ENCODE data around the gene SBF2.

The SBF2 gene

DNA sequence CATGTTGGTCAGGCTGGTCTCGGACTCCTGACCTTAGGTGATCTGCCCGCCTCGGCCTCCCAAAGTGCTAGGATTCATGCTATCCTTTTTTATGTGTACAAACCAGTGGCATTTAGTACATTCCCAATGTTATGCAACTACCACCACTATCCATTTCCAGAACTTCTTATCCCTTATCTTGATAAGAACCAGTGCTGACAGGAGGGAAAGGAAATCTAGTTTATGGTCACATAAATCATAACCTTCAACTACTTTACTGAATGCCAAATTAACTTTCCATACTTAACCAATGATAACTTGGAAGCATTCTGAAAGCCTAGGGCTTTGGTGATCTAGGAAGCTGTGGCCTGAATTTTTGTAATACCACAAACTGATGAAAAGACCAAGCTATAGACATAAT, 459.7 kb downstream of the SBF2 start:
- no peak for DNase-seq

DNA sequence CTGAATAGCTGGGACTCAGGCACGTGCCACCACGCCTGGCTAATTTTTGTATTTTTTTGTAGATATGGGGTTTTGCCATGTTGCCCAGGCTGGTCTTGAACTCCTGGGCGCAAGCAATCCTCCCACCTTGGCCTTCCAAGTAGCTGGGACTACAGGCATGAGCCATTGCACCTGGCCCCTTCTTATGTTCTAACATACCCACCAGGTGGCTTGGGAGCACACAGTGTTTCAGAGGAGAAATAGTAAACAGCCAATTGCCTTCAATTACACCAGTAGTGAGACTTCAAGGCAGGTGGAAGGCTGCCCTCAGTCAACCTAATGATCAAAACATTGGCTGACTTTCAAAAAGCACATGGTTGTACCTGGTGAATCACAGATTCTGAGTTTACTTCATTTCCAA, 462.9 kb downstream of the SBF2 start:
- no peak for DNase-seq

DNA sequence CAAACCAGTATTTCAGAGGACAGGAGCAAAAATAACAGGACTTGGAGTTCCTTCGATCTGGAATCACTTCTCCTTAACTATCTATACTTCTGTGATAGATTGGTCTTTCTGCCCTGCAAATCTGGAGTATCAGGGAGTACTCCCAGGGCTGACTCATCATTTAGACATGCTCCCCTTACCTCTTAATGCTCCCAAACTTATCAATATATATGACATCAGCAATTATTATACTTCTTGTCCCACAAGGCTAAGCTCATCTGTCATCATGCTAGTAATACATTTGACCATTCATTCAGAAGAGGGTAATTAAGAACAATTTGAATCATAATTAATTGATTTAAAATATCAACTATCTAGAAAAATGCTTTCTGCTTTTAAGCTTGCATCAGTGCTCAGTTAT, 466.3 kb downstream of the SBF2 start:
- no peak for DNase-seq

DNA sequence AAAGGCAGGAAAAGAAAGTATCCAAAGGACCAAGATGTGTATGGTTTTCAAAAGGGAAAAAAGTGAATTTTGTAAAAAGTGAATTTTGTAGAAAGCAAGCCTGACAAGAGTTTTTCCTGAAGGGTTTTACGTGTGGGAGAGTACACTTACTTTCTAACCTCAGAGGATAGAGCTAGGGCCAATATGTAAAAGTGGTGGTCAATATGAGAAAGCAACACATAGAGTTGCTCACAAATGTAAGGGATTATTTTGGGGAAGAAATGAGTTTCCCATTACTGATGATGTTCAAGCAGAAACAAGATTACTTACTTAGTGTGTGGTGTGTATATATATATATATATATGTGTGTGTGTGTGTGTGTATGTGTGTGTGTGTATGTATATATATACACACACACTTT, 467.6 kb downstream of the SBF2 start:
- DNase-seq = no peak

DNA sequence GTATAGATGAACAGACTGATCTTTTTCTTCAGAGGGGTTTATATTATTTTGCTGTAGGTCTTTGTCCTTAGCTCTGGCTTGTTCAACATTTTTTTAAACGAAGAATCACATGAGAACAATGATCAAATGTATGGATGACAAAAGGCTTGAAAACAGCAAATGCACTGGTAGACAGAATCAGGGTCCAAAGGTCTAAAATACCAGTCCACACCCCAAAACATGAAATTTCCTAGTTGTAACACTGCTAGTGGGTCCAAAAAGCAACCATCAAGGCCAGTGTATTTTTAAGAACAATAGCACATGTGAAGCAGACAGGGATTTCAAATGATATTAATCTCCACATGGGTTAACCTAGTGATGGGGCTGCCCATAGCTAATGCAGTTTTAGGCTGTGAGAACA, 468.1 kb downstream of the SBF2 start:
- DNase-seq = no peak

DNA sequence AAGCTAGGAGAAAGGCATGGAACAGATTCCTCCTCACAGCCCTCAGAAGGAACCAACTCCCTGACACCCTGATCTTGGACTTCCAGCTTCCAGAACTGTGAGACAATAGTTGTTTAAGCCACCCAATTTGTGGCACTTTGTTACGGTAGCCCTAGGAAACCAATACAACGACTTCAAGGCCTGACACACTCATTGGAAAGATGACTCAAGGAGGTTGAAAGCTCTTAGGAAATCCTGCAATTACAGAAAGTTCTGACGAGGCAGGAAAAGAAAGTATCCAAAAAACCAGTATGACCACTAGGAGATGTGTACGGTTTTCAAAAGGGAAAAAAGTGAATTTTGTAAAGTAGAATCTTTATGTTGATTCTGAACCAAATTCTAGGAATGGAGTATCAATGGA, 468.7 kb downstream of the SBF2 start:
- DNase-seq = no peak

DNA sequence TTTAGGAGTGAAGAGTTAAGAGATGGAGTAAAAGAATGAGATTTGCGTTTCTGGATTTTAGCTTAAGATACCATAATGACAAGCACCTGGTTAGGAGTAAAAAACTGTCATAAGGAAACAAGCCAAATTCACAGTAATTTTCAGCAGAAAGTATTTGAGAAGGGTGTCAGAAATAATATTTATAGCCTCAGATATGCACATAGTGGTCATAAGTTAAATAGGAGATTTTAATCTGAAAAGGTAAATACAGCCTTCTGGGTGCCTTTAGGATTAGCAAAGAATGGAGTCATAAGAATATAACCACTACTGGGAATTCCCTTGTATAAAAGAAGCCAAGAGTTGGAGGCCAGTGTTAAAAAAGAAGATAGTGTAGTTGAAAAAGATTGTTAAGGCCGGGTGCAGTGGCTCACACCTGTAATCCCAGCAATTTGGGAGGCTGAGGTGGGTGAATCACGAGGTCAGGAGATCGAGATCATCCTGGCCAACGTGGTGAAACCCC, 470.1 kb downstream of the SBF2 start:
- no peak for DNase-seq

DNA sequence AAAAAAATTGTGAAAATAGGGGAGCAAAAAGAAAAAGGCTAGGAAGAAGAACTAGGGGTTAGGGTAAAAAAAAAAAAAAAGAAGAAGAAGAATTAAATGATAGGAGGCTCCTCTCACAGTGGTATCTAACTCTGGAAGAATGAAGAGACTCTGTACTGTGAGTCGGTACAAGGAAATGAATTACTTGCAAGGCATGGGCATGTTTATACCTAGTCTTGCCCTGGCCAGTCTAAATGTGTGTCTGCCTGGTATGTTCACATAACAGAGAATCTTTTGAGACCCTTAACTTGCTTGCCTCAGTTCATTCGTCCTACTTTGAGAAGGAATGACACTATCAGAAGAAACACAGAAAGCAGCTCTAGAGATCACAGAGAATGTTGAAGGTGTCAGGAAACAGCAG, 470.6 kb downstream of the SBF2 start:
- DNase-seq = no peak

DNA sequence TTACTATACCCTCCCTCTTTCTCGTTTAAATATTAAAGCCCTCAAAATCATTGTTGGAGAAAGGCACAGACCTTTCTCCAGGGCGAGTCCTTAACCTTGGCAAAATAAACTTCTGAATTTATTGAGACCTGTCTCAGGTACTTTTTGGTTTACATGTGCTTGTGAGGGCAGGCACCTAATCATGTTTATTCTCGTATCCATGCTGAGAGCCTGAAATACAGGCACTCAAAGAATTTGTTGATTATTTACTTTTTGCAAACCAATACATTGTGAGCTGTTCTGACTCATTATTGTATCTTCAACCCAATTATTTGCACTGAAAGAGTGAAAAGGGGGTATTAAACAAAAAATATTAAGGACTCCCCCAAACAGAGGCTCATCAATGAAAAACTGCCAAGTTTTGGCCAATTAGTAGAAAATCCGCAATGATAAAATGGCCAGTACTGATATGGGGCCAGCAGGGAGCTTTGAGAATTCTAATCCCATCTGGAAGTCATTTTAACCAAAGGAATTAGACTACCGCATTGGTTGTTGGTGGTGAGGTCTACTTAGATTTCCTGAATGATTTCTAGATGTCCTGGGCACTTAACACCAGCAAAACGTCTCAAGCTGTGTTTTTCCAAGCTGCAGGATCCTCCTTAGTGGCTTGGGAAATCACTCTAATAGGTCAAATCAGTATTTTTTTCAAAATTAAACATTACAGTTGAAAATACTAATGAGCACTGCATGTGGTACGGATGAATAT, 472.8 kb downstream of the SBF2 start:
- DNase-seq = no peak

DNA sequence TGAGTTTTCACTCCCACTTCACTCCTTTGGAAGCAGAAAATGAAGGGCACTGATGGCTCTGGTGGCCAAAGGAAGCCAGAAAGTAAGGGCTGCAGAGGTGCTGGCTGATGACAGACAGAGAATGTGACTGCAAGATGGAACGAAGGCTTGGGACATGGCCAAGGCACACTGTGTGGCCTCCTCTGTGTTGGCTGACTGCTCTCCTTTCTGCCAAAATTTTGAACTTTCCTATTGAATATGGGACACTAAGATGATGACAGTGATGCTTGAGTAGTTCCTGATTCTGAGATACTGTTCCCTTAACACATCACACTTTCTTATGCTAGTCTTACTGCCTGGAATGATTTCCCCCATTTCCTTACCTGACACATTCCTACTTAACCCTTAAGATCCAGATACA, 473.8 kb downstream of the SBF2 start:
- DNase-seq = no peak

DNA sequence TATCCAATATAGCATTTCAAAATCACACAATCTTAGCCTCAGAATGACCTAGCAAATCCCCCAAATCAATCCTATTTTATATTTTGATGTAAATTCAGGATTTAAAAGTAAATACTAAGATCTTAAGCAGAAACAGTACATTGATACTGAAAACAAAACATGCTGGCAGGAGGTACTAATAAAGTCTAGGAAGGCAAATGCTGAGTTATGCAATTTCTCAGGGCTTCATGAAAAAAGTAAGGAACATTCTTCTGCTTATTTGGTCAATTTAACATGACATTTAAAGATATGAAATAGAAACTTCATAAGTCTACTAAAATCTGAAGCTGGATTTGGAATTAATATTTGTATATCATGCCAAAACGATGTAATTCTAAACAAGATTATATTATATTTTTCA, 476.8 kb downstream of the SBF2 start:
- no peak for DNase-seq

DNA sequence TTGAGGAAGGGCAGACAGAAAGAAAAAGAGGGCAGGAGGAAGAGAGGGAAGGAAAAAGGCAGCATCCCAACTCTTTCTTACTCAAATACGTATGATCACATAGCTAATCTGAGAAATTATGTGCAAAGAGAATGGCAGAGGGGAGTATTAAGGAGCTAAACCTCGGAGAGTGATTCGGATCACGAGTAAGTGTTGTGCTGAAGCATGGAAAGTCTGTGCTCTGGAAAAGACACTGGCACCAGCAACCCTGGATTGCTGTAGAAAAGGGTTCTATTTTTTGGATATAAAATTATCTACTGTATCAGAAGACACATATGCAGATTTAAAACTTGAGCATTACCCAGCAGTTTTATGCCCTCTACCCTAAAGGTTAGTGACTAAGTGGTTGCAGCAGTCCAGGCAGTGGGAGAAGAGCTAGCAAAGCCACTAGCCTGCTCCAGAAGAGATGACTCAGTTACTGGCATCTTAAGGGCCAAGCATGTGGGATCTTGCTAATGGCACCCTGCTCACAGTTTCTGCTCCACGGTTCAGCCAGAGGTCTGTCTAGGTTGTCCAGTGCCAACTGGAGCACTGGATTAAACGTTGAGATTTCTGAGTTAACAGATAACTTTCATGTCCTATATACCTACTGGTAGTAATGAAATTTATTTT, 478.4 kb downstream of the SBF2 start:
- DNase-seq = no peak

DNA sequence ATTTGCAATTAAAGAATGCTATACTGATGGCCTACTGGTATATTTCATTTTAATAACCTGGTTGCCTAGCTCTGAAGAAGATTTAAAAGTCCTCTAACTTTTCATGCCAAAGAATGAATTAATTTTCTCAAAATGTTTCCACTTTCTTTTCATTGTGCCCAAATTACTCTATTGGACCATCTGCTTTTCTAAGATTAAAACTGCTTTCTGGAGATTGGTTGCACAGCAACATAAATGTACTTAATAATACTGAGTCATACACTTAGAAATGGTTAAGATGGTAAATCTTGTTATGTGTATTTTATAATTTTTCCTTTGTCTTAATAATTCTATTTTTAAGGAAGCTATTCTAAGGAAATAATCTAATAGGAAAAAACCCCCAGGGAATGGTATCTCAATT, 479.9 kb downstream of the SBF2 start:
- no peak for DNase-seq

DNA sequence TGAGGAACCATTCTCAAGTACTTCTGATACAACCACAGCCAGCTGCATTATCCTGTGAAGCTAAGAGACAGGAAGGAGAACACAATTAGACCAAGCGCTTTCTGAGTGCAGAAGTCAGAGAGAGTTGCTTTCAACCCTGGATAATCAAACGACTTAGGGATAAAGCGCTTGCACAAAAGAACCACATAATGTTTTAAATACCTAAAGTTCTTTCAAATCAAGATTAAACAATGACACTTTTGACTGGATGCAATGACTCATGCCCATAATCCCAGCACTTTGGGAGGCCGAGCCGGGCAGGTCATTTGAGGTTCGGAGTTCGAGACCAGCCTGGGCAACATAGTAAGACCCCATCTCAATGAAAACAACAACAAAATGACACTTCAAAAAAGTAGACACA, 485.1 kb downstream of the SBF2 start:
- no peak for DNase-seq

DNA sequence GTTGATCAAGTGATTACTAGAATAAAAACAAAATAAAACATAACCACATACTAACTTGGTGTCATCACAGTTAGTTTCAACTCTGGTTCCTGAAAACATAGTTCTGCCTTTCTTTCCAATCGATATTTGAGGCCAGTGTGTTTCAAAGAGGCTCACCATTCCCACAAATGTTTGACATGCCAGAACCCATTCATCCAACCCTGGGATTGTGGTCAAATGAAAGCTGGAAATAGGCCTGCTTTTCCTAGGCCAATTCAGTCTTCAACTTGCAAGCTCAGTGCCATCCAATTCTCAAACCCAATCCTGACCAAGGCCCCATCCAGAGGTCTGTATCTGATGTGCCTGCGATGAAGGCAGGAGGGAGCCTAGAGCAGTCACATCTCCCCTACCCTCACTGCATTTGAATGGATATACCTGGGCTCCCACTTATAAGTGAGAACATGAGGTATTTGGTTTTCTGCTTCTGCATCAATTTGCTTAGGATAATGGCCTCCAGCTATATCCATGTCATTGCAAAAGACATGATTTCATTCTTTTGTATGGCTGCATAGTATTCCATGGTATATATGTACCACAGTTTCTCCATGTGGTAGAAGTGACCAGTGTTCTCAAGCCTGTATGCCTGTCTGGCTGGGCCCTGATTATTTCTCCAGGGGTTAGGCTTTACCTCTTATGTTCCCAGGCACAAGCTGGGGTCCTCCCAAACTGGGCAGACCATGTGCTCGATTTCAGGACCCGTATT, 486.9 kb downstream of the SBF2 start:
- no peak for DNase-seq

DNA sequence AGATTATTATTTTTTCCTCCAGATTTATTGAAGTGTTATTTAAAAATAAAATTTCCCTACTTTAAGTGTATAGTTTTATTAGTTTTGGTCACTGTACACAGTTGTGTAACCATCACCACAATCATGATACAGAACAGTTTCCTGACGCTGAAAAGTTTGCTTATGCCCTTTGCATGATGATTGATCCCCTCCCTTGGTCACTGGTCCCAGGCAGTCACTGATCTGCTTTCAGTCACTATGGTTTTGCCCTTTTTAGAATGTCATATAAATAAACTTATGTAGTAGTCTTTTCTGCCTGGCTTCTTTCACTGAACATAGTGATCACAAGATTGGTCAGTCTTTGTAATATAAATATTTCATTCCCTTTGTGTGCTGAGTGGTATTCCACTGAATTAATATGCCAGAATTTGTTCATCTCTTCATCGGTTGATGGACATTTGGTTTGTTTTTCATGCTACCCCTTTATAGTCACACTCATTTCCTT, 489.6 kb downstream of the SBF2 start:
- no peak for DNase-seq

DNA sequence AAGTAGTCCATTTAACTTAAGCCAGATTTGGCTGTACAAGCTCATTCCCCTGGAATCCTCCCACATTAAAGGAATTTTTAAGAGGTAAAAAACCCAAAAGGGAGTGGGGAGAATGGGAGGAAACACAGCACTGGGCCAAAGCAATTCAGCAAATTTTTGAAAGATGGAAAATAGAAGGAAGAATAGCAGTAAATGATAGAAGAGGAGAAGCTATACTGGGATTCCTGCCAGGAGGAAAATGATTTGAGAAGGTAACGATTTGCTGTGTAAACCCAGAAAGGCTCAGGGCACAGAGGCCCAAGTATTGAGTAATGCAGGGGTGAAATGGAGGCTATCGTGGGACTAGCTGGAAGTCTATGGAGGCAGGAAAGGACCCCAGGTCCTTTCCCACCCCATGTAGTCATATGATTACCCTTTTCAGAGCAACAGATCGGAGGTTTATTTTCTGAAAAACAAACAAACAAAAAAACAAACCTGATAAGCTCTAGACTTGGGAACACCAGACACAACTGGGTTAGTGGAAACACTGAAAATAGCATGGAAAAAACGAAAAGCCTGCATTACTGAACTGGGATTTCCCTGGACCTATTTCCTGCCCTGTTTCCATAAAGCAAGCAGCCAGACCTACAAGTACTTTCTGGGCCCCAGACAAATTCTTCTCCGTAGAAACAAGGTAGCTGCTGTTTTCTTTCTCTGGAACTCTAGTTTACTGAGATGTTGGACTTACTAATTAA, 490.2 kb downstream of the SBF2 start:
- no peak for DNase-seq

DNA sequence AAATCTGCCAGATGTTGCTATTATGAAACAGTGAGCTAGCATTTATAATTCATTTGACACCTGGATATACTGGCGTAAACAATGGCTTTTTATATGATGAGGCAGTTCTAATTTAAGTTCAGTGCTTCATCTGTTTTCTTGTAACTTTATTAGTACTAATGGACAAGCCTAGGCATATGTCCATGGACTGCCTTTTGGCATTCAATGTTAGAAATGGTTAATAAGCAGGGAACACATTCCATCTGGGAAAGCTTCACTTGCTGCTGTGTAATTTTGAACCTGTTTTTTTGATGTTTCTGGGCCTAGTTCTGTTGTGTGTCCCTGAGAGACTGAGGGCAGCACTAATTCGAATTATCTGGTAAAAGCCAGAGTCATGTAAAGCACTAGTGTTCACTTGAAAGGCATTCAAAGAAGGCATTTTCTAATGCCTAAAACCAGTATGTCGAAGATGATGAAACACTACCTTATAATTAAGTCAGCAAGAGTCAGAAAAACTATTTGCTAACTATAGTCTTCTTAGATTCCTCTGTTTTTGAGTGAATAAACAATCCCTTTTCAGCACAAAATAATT, 491.6 kb downstream of the SBF2 start:
- no peak for DNase-seq

DNA sequence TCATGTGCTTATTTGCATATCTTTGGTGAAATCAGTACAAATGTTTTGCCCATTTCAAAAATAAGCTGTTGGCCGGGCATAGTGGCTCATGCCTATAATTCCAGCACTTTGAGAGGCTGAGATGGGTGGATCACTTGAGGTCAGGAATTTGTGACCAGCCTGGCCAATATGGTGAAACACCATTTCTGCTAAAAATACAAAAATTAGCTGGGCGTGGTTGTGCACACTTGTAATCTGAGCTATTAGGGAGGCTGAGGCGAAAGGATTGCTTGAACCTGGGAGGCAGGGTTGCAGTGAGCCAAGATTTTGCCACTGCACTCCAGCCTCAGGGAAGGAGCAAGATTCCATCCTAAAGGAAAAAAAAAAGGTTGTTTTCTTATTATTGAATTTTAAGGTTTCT, 494.1 kb downstream of the SBF2 start:
- no peak for DNase-seq

DNA sequence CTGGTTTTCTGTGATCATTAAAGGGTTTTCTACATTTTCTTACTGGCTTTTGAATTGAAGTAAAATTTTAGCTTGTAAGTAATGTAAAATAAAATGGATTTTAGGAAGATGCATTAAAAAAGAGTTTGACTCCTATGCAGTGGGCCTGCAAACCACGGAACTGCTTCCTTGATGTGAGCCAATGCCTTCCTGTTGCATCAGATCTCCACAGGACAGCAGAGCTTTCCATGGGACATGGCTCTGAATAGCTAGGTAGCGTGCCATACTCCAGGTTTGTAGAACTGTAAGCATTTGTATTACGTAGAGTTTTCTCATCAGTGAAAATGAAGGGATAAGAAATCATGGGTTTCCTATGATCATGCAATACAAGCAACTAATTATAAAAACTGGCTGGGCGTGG, 496.7 kb downstream of the SBF2 start:
- no peak for DNase-seq

DNA sequence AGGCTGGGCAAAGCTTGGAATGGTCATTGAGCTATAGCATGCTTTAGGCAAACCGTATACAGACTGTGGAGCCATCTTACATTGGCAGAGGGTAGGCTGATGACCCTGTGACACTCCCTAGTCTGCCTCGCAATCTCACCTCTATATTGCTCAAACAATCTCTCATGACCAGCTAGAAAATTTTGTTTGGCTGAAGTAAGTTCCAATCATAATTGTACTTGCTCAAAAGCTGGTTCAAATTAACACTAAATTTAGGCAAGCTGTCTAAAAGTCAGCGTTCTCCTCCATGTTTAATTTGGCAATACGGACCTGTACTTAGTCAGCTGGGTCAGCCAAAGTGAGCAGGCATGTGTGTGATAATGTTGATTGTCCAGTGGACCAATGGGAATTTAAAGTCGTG, 497.2 kb downstream of the SBF2 start:
- DNase-seq = no peak

DNA sequence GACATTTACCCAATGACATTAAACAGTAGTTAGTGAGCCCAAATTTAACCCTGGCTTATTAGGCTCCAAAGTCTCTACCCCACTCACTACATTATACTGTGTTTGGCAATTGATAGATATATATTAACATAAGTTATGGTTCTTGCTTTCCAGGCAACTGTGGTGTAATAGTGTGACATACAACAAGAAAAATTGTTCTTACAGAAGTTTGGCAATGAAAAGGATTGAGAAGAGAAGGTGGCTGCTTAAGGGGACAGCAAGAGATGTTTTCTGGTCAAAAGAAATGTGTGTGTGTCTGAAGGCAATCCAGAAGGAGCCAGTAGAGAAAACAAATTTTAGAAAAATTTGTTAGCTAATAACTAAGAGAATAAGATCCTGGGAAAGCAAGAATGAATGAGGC, 497.8 kb downstream of the SBF2 start:
- DNase-seq = no peak

DNA sequence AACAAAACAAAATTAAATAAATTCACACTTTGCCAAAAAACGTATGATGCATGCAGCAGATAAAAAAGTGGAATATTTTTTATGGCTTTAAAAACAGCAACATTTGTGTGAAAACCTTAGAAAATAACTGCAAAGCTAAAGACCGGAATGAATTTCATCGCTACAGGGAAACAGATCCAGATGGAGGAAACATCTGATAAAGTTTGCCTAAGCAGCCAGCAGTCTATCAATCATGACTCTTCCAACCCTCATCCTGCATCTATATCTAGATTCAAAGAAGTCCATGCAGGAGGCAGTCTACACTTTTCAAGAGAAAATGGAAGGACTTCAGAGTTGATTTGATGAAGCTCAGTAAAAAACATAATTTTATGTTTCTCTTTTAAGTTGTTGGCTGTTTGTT, 503.3 kb downstream of the SBF2 start:
- no peak for DNase-seq
